Nucleus accumbens (tissue), 56 donors: ENCODE measurements around the gene NFKBIL1.
A peak's percentile ranks its signal among the peaks of the same experiment; 100 is the strongest.

Experiments
- DNase-seq, 56 donors: peaks; one replicate each; lab custom pipeline; 2025; lab: John Stamatoyannopoulos, UW

NFKBIL1 gene

DNA sequence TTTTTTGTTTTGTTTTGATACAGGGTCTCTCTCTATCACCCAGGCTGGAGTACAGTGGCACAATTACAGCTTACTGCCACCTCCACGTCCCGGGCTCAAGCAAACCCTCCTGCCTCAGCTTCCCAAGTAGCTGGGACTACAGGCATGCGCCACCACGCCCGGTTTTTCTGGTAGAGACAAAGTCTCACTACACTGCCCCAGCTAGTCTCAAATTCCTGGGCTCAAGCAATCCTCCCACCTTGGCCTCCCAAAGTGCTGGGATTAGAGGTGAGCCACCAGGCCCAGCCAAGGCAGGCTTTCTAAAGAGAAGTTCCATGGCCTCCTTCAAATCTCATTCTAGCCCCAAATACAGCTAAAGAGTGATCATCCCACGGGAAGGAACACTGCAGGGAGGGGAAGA lies 13.4 kb upstream of the NFKBIL1 start:
- DNase-seq = no peak

DNA sequence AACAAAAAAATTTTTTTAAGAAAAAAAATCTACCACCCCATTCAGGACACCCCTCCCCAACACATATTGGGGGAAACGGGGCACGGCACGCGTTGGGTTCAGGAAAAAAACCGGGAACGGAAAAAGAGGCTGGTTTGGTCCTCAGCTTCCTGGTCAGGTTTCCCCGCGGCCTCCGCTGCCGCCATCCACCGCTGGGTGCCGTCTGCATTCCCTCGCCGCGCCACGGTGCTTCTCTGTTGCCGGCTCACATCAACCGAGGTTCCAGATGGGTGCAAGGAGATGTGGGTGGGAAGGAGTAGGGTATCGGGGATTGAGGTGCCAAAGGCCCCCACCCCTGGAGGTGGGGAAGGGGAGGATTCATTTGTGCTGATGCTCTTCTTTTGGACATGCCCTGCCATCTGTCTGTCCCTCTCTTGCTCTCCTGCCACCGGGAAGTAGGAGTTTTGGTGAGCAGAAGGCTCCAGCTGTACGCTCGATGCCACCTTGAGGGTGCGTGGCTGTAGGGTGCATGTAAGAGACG lies 12.8 kb upstream of the NFKBIL1 start:
- DNase-seq = no peak

DNA sequence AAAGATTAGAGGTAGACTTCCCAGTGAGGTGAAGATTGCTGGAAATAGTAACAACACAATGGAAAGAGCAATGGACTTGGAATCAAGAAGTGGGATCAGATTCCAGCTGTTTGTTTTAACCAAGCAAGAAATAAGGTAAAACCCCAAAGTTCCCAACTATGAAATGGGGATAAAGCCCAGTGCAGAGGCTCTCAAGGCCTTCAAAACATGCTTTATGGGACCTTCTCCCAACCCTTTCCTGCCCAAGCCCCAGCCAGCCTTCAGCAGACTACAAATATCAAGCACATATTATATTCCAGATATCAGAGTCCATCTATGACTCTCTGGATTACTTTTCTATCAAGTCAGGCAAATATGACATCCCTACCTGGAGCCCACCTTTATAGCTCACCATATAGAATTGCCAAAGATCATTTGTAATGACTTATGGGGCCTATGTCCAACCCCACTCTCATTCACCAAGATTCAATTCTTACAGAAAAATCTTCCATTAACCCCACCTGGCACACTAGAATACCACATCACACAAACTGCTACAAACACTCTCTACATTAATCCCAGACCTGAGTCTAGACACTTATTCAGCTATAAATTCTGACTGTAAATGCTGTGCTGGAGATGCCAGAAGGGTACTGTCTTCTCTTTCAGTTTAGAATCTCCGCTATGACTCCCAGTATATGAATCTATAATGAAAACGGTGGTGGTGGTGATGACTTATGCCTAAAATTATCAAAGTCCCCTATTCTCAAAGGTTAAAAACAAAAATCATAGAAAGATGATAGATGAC lies 11.7 kb upstream of the NFKBIL1 start:
- DNase-seq = no peak

GRCh38 chr6:31538805-31539400 lies 8.5 kb upstream of the NFKBIL1 start:
- DNase-seq = peak in 15 of 56 donors; percentile 6 to 39 (median 21)

GRCh38 chr6:31540640-31541039 lies 6.8 kb upstream of the NFKBIL1 start:
- no peak for DNase-seq

- DNase-seq = peak in 12 of 56 donors; percentile 2 to 72 (median 32)
These were observed 6.2 kb upstream of the NFKBIL1 start for GRCh38 chr6:31541059-31541657.

- peak; percentile 64 to 98 (median 92) for DNase-seq
These were observed 5.5 kb upstream of the NFKBIL1 start, which contains the start of gene DDX39B for GRCh38 chr6:31541658-31542521. Gene DDX39B, minus strand, starts transcription at chr6:31542003. Its CDS starts 1,471 bp downstream, at chr6:31540532.

GRCh38 chr6:31543639-31544038 lies 3.8 kb upstream of the NFKBIL1 start:
- DNase-seq = no peak

- DNase-seq = no peak
These were observed 2.7 kb upstream of the NFKBIL1 start for GRCh38 chr6:31544676-31545075.

DNA sequence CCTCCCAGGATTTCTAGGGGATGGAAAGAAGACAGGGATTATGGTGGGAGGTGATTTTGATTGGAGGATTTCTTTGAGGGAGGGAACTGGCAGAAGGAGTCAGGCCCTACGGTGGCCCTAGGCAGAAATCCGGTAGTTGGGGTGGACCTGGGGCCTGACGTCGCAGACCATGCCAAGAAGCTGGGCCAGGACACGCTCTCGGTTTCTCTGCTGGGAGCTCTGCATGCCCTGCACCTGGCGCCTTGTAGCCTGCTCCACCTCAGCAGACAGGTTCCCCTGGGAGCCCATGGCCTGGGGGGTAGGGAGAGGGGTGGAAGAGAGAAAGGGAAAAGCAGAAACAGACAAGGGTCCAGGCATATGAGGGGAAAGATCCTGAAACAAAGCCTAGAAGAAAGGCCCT lies 2.1 kb upstream of the NFKBIL1 start:
- no peak for DNase-seq

GRCh38 chr6:31546339-31546957 lies 960 bp upstream of the NFKBIL1 start, which contains the start of gene ATP6V1G2:
Gene ATP6V1G2, minus strand, starts transcription at chr6:31546608. Its CDS starts 49 bp downstream, at chr6:31546559.
- peak; percentile 47 to 97 (median 87) for DNase-seq

GRCh38 chr6:31547727-31548543 lies 527 bp downstream of the NFKBIL1 start:
- peak in 1 of 56 donors; percentile 5 for DNase-seq

- no peak for DNase-seq
These were observed 1.1 kb downstream of the NFKBIL1 start for GRCh38 chr6:31548544-31548873.

- peak in 15 of 56 donors; percentile 3 to 47 (median 16) for DNase-seq
These were observed 4.0 kb downstream of the NFKBIL1 start for GRCh38 chr6:31551371-31551770.

DNA sequence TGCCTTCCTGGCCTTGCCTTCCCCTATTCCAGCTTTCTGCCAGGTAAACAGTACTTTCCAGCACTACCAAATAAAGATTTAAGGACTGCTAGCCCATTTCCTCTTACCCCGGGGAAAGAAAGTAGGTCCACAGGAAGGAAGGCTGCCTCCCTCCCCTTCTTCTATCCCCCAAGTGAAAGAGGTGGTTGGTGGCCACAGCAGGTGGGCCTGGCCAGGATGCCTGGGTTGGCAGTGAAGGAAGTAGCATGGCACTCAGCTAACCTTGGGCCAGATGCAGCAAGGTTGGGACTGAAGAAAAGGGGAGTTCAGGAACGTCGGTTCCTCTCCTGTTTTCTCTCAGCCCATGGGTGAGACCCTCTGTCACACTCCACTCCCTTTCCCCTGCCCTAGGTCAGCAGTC lies 8.9 kb downstream of the NFKBIL1 start:
- DNase-seq = no peak

DNA sequence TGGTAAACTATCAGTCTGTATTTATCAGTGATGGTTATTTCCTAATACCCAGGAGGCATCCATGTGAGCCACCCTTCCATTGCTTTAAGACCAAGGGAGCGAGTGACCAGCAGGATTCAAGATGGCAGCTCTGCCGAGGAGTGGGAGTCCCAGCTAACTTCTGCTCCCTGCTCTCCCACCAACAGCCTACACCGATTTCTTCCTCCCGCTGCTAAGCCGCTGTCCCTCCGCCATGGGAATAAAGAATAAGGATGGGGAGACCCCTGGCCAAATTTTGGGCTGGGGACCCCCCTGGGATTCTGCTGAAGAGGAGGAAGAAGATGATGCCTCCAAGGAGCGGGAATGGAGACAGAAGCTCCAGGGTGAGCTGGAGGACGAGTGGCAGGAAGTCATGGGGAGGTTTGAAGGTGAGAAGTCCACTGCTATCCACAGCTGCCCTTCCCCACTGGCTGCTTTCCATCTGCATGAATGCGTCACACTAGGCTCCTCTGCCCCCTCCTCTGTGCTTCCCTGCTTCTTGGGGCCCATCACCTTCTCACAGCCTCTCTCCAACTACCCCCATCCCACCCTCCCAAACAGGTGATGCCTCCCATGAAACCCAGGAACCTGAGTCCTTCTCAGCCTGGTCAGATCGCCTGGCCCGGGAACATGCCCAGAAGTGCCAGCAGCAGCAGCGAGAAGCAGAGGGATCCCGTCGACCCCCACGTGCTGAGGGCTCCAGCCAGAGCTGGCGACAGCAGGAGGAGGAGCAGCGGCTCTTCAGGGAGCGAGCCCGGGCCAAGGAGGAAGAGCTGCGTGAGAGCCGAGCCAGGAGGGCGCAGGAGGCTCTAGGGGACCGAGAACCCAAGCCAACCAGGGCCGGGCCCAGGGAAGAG lies 10.3 kb downstream of the NFKBIL1 start:
- DNase-seq = no peak

GRCh38 chr6:31558318-31558625 lies 10.9 kb downstream of the NFKBIL1 start:
- no peak for DNase-seq
